A549 (cell line): ENCODE results near the gene HAND1. TPM values are rescaled to one million over a fixed set of nuclear protein-coding genes. Genes with fewer than 3 reads are reported as not detected.
"Not testable (repeated sequence)": the region's sequence is repeated elsewhere in the genome, so short reads cannot be mapped to it uniquely, and the experiment has no call there.

ENCODE experiments used
- ATAC-seq, 2 experiments: fragments of 200-7000 bp in 1 of 2; fragments of >200 bp in 1 of 2; cut with Nextera tagmentation in 1 of 2; cut with Tn5 transposase in 1 of 2; 3 replicates each; pipeline versions ENCODE4 v1.8.0 to v1.9.1; 2018 to 2020; ENCODE audit warnings: mild to moderate bottlenecking in 1 of 2, moderate library complexity in 1 of 2
- CTCF ChIA-PET: fragments of 300-600 bp; sonication (Branson Sonifier 250); formaldehyde crosslinking; extraction: SDS; loops from one replicate; lab custom pipeline; 2021; ENCODE audit warnings: antibody characterized with exemption, inconsistent platforms; lab: Yijun Ruan, JAX
- POLR2A ChIA-PET: fragments of 350-600 bp; formaldehyde crosslinking; extraction: SDS; loops from one replicate; lab custom pipeline; 2021; ENCODE audit warnings: antibody characterized with exemption, inconsistent platforms; lab: Yijun Ruan, JAX
- DNase-seq, 2 experiments: peaks; one replicate each; pipeline versions ENCODE4 v3.0.0 to v3.0.0-alpha.2; 2011 to 2016; ENCODE audit warnings: low read depth in 1 of 2, low spot score in 1 of 2
- FAIRE-seq: peaks from 2 replicates; lab custom pipeline; 2011; peaks lifted over from hg19 to GRCh38; lab: Jason Lieb, UNC
- H3K27ac ChIP-seq, 2 experiments: fragments of >200 bp; sonication (Bioruptor Twin); formaldehyde crosslinking; 3 replicates each; pipeline ENCODE4 v1.5.1; 2016 to 2017
- H3K4me1 ChIP-seq: fragments of >200 bp; sonication (Bioruptor Twin); formaldehyde crosslinking; 3 replicates; pipeline ENCODE4 v1.6.1; 2016
- H3K4me2 ChIP-seq: fragments of >200 bp; sonication (Bioruptor Twin); formaldehyde crosslinking; 3 replicates; pipeline ENCODE4 v1.6.1; 2016
- H3K4me3 ChIP-seq: fragments of >200 bp; sonication (Bioruptor Twin); formaldehyde crosslinking; 3 replicates; pipeline ENCODE4 v1.5.1; 2016
- H3K9me3 ChIP-seq: fragments of >200 bp; sonication (Bioruptor Twin); formaldehyde crosslinking; 3 replicates; pipeline ENCODE4 v1.6.1; 2016
- ATOH8 ChIP-seq: fragments of 250-450 bp; sonication (Bioruptor Pico); IDR thresholded peaks from 2 replicates; pipeline ENCODE4 v1.5.0; 2020; ENCODE audit warnings: low read depth, mild to moderate bottlenecking, moderate library complexity
- CEBPB ChIP-seq, 2 experiments: fragments of >200 bp in 1 of 2; sonication (Bioruptor Twin) in 1 of 2; formaldehyde crosslinking in 1 of 2; IDR thresholded peaks; 2 replicates each; pipeline ENCODE4 v1.6.1; 2012 to 2016
- CHD4 ChIP-seq: fragments of 200-600 bp; sonication (generic); IDR thresholded peaks from 2 replicates; pipeline ENCODE4 v1.6.1; 2016; ENCODE audit warnings: antibody characterized with exemption, mild to moderate bottlenecking, borderline replicate concordance
- EHF ChIP-seq: fragments of 250-450 bp; sonication (Bioruptor Pico); IDR thresholded peaks from 2 replicates; pipeline ENCODE4 v1.5.0; 2020; ENCODE audit warnings: mild to moderate bottlenecking
- ELK1 ChIP-seq: fragments of 150-350 bp; IDR thresholded peaks from 2 replicates; pipeline ENCODE4 v1.6.1; 2014; ENCODE audit warnings: low read depth, mild to moderate bottlenecking, low read length
- GATA3 ChIP-seq: IDR thresholded peaks from 2 replicates; pipeline ENCODE4 v1.6.1; 2012; ENCODE audit warnings: borderline replicate concordance
- HOXB5 ChIP-seq: fragments of 250-450 bp; sonication (Bioruptor Pico); IDR thresholded peaks from 2 replicates; pipeline ENCODE4 v1.5.0; 2020; ENCODE audit warnings: mild to moderate bottlenecking, moderate library complexity
- KDM5A ChIP-seq: fragments of 200-600 bp; sonication (generic); IDR thresholded peaks from 2 replicates; pipeline ENCODE4 v1.6.1; 2016; ENCODE audit warnings: antibody characterized with exemption, mild to moderate bottlenecking
- MAZ ChIP-seq: fragments of 150-350 bp; IDR thresholded peaks from 2 replicates; pipeline ENCODE4 v1.6.1; 2014; ENCODE audit warnings: antibody characterized with exemption, low read depth, low read length, borderline replicate concordance
- PBX3 ChIP-seq: IDR thresholded peaks from 2 replicates; pipeline ENCODE4 v1.6.1; 2012
- RAD21 ChIP-seq, 2 experiments: fragments of >200 bp in 1 of 2; sonication (Bioruptor Twin) in 1 of 2; formaldehyde crosslinking in 1 of 2; IDR thresholded peaks in 1 of 2; conservative IDR thresholded peaks in 1 of 2; 2 replicates in 1 of 2; 3 replicates in 1 of 2; pipeline ENCODE4 v1.6.1; 2012 to 2018; ENCODE audit warnings: inconsistent platforms in 1 of 2
- RNF2 ChIP-seq: fragments of 200-600 bp; sonication (generic); IDR thresholded peaks from 2 replicates; pipeline ENCODE4 v1.6.1; 2016; ENCODE audit warnings: low read depth, mild to moderate bottlenecking, antibody characterized with exemption, moderate library complexity, borderline replicate concordance
- ZSCAN20 ChIP-seq: fragments of 250-450 bp; sonication (Bioruptor Pico); IDR thresholded peaks from 2 replicates; pipeline ENCODE4 v1.8.0; 2022; ENCODE audit warnings: mild to moderate bottlenecking, moderate library complexity
- WGBS: methylation state at CpG from one replicate; pipeline ENCODE4 v1.1.6; 2017; ENCODE audit errors: missing lambda C conversion rate; 5-methylcytosine and 5-hydroxymethylcytosine counted together
- polyA plus RNA-seq, 4 experiments: library from polyadenylated mRNA; depleted of rRNA in 3 of 4; stranded (reverse); fragments of >200 nt; fragmentation: RNase III in 1 of 4; extraction: RNeasy Plus Mini Kit Qiagen cat#74134 plus additional on column Dnase treatment in 1 of 4; gene quantifications; 2 replicates in 3 of 4; 3 replicates in 1 of 4; pipeline ENCODE4 v1.2.3, GENCODE V29; 2011 to 2017

Gene HAND1
- polyA plus RNA-seq, 2 of the 4 experiments (the other 2 are of a cell fraction): 0.04 TPM; not detected in 1

- CTCF ChIA-PET: interaction anchor here (1.4 to 6.5 kb wide), 3 partner anchors 17 to 50 kb away, joined by 3 to 79 read pairs (median 4); no protein-coding TSS in a partner anchor
- peak in 1 of 2 experiments; percentile 41 for DNase-seq
- Histone ChIP-seq H3K4me3 (no peak overlapping the region), H3K9me3 (no peaks in the 10 kb centered on the region), H3K4me2 (no peak overlapping the region), H3K27ac (no peak overlapping the region), H3K4me1 (peaks cover 29% of the 10 kb centered on the region)
- no peak for FAIRE-seq
- WGBS: 76% methylated on average over 5 of the region's 5 CpGs
- peak in 1 of 2 experiments; percentile 16; a peak in 2 of 6 replicates for ATAC-seq
- TF ChIP-seq RAD21 (conservative IDR thresholded peaks at IDR 0.05 in 1 of 2, IDR thresholded peaks at IDR 0.05 in 1 of 2) (peak in 1 of 2 experiments; percentile 35; a peak in 2 of 5 replicates), RNF2 (no peak)
- POLR2A ChIA-PET: no interaction called here
These were observed 38.4 kb upstream of the HAND1 start for GRCh38 chr5:154516475-154516874.

GRCh38 chr5:154515488-154515887 is 37.5 kb upstream of the HAND1 start:
- ATAC-seq, FAIRE-seq, H3K4me3 ChIP-seq, DNase-seq, H3K4me2 ChIP-seq, POLR2A ChIA-PET, H3K9me3 ChIP-seq, H3K27ac ChIP-seq: not testable (repeated sequence)
- 64% methylated on average over 6 of the region's 6 CpGs for WGBS
- H3K4me1 ChIP-seq: peaks cover 20% of the 10 kb centered on the region
- CTCF ChIA-PET: interaction anchor here (1.7 kb wide), 1 partner anchor 42 kb away, joined by 4 read pairs; no protein-coding TSS in a partner anchor

- no peaks in the 10 kb centered on the region for H3K9me3 ChIP-seq
- ChIA-PET POLR2A (no interaction called here), CTCF (no interaction called here)
- FAIRE-seq (no peak), DNase-seq (no peak), ATAC-seq (no peak)
- H3K4me2 ChIP-seq: no peak overlapping the region
- H3K4me1 ChIP-seq: peaks cover 9% of the 10 kb centered on the region
- TF ChIP-seq ATOH8 (CRISPR knock-in tag): no peak
- TF ChIP-seq KDM5A: no peak
- TF ChIP-seq PBX3: no peak
- no peak for TF ChIP-seq ZSCAN20
- TF ChIP-seq CEBPB (IDR thresholded peaks at IDR 0.05): no peak
- TF ChIP-seq MAZ: no peak
- no peak for TF ChIP-seq RAD21 (conservative IDR thresholded peaks at IDR 0.05 in 1 of 2, IDR thresholded peaks at IDR 0.05 in 1 of 2)
- no peak for TF ChIP-seq GATA3
- no peak for TF ChIP-seq EHF (CRISPR knock-in tag)
- WGBS: 62% methylated on average over 2 of the region's 2 CpGs
- H3K27ac ChIP-seq: no peak overlapping the region
- H3K4me3 ChIP-seq: no peak overlapping the region
These were observed 36.3 kb upstream of the HAND1 start for GRCh38 chr5:154514331-154514730.

- ChIA-PET POLR2A (no interaction called here), CTCF (interaction anchor here (10.2 kb wide), 1 partner anchor 6 kb away, joined by 65 read pairs; no protein-coding TSS in a partner anchor)
- H3K4me3 ChIP-seq: no peak overlapping the region
- H3K4me2 ChIP-seq: no peak overlapping the region
- no peak overlapping the region for H3K27ac ChIP-seq
- 48% methylated on average over 4 of the region's 4 CpGs for WGBS
- peaks cover 2% of the 10 kb centered on the region; the same call in 2 of the 3 replicates for H3K4me1 ChIP-seq
- FAIRE-seq: no peak
- DNase-seq: no peak
- ATAC-seq: no peak
- no peak for TF ChIP-seq RAD21 (conservative IDR thresholded peaks at IDR 0.05 in 1 of 2, IDR thresholded peaks at IDR 0.05 in 1 of 2)
- TF ChIP-seq PBX3: no peak
- no peak for TF ChIP-seq CHD4
- TF ChIP-seq HOXB5: no peak
- no peak for TF ChIP-seq RNF2
- TF ChIP-seq ELK1: no peak
- H3K9me3 ChIP-seq: no peaks in the 10 kb centered on the region
These were observed 35.6 kb upstream of the HAND1 start for GRCh38 chr5:154513669-154514084.
